Subcutaneous adipose tissue (tissue), 4 donors: Measurements from ENCODE around the gene HSPA1B. TPM values are rescaled to one million over a fixed set of nuclear protein-coding genes. Genes with fewer than 3 reads are reported as not detected.

Experiments
- total RNA-seq, 4 donors: library from RNA; depleted of rRNA; stranded (reverse); fragments of >200 nt; gene quantifications; one replicate each; pipeline ENCODE4 v1.1.0, GENCODE V29; 2016
- TF ChIP-seq, protein P1 (sequence below): fragments of 450-650 bp; IDR thresholded peaks from one replicate; pipeline ENCODE4 v1.5.1; 2016; ENCODE audit warnings: low read depth, mild to moderate bottlenecking, control low read depth, antibody characterized with exemption, moderate library complexity

The HSPA1B gene
- total RNA-seq, 4 donors from 2014 or later: 61.8 to 153 (median 91.6) TPM

DNA sequence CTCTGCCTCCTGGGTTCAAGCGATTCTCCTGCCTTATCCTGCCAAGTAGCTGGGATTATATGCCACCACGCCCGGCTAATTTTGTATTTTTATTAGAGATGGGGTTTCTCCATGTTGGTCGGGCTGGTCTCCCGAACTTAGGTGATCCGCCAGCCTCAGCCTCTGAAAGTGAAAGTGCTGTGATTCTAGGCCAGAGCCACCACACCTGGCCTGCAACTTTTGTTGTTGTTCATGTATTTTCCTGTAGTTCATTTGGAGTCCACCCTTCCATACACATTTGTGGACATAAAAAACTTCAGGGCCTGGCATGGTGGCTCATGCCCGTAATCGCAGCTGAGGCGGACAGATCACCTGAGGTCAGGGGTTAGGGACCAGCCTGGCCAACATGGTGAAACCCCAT, 14.5 kb downstream of the HSPA1B start:
- TF ChIP-seq, protein P1, sequence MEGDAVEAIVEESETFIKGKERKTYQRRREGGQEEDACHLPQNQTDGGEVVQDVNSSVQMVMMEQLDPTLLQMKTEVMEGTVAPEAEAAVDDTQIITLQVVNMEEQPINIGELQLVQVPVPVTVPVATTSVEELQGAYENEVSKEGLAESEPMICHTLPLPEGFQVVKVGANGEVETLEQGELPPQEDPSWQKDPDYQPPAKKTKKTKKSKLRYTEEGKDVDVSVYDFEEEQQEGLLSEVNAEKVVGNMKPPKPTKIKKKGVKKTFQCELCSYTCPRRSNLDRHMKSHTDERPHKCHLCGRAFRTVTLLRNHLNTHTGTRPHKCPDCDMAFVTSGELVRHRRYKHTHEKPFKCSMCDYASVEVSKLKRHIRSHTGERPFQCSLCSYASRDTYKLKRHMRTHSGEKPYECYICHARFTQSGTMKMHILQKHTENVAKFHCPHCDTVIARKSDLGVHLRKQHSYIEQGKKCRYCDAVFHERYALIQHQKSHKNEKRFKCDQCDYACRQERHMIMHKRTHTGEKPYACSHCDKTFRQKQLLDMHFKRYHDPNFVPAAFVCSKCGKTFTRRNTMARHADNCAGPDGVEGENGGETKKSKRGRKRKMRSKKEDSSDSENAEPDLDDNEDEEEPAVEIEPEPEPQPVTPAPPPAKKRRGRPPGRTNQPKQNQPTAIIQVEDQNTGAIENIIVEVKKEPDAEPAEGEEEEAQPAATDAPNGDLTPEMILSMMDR: no peak

DNA sequence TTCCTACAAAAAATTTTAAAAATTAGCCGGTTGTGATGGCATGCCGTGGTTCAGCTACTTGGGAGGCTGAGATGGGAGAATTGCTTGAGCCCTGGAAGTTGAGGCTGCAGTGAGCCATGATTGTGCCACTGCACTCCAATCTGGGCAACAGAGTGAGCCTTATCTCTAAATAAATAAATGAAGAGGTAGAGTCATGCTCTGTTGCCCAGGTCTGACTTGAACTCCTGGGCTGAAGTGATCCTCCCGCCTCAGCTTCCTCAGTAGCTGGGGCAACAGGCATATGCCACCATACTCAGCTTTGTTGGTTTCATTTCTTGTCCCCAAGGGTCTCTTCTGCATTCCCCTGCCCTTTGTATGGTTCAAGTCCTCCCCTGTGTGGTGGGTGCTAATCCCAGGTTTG, 17.0 kb downstream of the HSPA1B start:
- TF ChIP-seq, protein P1: no peak

DNA sequence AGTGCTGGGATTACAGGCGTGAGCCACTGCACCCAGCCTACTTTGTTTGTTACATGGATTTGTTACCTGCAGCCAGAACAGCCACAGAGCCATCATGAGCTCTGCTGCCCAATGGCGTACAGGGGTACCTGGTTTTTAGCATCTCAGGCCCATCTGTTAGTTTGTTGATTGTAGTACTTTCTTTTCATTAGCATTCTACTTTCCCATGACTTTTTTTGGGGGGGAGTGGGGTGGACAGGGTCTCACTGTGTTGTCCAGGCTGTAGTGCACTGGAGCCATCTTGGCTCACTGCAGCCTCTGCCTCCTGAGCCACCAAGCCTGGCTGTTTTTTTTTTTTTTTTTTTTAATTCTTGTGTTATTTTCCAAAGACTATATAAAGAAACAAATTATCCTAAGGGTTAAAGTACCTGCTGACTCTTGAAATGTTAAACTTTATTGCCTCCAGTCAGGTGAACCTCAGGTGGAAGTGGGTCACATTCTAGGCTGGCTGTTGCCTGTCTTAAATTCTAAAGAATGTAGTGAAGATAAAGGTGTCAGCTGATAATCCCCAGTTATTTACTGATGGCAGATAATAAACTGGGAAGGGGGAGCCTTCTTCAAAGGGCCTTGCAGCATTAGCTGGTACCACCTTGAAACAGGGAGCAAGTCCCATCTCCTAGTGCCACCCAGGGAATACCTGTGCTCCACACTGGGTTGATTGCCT, 19.9 kb downstream of the HSPA1B start:
- TF ChIP-seq, protein P1: no peak

DNA sequence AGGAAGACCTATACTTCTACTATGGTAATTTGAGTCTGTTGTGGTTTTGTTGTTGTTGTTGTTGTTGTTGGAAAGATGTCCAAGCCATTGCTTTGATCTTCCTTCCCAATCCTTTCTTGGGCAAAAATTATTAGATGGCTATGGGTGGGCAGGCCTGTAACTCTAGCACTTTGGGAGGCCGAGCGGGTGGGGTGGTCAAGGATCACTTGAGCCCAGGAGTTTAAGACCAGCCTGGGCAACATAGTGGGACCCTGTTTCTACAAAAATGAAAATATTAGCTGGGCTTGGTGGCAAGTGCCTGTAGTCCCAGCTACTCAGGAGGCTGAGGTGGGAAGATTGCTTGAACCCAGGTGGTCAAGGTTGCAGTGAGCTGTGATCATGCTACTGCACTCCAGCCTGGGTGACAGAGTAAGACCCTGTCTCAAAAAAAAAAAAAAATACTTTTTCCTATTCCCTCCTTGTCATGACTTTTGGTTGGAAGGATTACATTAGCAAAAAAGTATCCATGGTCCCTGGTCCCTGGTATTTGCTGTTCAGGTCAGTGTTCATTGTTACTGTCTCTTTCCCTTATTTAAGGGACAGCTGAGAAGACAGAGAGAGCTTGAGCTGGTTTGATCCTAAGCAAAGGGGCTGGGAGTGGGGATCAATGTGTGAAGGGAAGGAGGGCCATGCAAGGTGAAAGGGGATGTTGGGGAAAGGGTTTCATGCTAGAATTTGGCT, 23.4 kb downstream of the HSPA1B start:
- TF ChIP-seq, protein P1: no peak

DNA sequence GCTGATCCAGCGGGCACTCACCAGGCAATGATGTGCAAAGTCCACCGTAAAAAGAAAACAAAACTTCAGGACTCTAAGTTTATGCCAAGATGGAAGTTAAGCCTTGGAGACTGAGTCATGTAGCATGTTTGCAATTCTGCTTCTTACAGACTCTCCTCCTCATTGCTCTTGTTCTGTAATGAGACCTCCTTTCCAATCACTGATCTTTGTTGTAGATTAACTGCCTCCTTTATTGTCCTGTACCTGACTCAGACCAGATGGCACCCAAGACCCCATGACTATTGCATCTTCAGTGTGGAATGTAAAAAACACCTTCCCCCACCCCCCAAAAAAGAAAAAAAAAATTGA, 23.9 kb downstream of the HSPA1B start:
- TF ChIP-seq, protein P1: no peak

DNA sequence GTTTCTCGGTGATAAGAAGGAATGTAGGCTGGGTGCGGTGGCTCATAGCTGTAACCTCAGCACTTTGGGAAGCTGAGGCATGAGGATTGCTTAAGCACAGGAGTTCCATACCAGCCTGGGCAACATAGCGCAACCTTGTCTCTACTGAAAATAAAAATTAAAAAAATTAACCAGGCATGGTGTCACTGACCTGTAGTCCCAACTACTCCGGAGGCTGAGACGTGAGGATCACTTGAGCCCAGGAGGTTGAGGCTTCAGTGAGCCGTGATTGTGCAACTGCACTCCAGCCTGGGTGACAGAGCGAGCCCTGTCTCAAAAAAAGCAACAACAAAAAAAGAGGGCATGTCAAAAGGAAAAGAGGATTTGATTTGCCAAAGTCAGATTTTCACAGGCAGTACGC, 31.2 kb downstream of the HSPA1B start:
- TF ChIP-seq, protein P1: no peak

DNA sequence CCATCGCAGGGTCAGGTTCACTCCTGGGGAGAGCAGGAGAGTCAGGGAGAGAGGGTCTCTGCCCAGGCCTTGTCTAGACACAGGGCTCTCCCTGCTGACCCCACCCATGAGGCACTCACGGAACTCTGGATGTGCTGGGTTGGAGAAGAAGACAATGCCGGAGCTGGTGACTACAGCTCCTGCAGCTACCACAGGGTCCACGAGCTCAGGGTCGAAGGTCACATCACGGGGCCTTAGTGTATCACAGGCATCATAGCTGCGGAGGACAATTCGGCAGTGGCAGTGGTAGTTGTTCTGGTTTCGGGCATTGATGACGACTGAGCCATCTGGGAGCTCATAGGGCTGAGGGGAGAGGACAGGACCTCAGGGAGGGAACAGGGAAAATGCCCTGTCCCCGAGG, 32.4 kb downstream of the HSPA1B start:
- TF ChIP-seq, protein P1: no peak
